Suppressor macrophage (primary cell): ENCODE measurements around the gene MSLN.

Experiments
- DNase-seq, 4 experiments: peaks; one replicate each; pipeline ENCODE4 v3.0.0-alpha.2; 2020 to 2022

MSLN gene

DNA sequence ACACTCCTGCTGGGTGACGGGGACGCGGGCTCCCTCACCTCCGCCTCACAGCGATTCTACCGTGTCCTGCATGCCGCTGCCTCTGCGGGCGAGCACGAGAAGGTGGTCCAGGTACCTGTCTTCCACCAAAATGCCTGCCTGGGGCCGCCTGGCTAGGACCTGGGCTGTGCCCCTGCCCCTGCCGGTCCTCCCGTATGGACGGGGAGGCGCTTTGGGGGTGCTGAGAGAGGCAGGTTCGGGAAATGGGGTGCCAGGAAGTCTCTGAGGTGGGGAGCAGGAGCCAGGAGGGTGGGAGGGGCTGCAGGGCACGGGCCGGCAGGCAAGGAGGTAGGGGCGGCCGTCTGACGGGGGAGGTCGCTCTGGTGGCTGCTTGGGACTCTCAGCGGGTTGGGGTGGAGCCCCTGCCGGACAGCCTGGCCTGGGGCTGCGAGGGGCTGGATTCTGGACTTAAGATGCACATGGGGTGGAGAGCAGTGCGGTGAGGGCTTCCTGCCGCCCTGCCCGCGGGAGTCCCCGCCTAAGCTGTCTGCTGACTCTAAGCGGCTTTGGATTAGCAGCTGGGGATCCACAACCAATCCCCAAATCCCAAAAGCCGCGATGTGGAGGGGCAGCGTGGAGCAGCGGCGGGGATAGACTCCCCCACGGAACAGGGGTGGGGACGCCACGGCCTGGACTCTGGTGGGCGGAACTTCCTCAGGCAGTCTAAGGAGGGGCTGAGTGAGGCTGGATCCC, 33.7 kb downstream of the MSLN start:
- DNase-seq = no peak

DNA sequence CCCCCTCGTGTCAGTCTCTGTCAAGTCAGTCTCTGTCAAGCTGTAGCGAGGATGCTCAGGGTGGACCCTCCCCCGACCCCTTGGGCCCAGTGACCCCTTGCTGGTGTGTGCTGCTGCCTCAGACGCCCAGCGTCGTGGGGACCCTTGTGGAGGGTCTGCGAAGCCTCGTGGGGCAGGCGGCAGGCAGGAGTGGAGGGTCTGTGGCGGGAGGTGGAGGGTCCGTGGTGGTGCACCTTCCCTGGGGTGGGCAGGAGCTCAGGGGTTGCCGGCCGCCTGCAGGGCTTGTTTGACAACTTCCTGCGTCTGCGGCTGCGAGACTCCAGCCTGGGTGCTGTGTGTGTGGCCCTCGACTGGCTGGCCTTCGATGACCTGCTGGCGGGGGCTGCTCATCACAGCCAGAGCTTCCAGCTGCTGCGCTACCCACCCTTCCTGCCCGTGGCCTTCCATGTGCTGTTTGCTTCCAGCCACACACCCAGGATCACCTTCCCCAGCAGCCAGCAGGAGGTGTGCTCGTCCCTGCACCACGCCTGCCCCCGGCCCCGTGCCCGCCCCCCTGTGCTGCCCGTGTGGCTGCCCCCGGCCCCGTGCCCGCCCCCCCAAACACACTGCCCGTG, 34.4 kb downstream of the MSLN start:
- no peak for DNase-seq

DNA sequence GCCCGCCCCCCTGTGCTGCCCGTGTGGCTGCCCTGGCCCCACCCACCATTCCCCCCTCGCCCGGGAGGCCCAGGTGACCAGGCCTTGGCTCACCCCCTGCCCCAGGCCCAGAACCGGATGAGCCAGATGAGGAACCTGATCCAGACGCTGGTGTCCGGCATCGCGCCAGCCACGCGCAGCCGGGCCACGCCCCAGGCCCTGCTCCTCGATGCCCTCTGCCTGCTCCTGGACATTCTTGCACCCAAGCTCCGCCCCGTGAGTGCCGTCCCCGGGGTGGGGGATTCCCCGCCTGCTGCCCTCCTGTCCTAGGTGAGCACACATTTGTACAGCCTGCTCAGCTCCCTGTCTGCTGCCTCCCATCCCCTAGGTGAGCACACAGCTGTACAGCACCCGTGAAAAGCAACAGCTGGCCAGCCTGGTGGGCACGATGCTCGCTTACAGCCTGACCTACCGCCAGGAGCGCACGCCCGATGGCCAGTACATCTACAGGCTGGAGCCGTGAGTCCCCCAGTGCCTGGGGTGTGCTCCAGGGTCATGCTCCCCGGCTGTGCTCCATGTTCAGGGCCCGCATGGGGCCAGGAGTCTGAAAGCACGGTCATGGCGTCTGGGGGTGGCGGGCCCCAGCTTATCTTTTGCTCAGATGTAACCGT, 35.2 kb downstream of the MSLN start:
- no peak for DNase-seq

DNA sequence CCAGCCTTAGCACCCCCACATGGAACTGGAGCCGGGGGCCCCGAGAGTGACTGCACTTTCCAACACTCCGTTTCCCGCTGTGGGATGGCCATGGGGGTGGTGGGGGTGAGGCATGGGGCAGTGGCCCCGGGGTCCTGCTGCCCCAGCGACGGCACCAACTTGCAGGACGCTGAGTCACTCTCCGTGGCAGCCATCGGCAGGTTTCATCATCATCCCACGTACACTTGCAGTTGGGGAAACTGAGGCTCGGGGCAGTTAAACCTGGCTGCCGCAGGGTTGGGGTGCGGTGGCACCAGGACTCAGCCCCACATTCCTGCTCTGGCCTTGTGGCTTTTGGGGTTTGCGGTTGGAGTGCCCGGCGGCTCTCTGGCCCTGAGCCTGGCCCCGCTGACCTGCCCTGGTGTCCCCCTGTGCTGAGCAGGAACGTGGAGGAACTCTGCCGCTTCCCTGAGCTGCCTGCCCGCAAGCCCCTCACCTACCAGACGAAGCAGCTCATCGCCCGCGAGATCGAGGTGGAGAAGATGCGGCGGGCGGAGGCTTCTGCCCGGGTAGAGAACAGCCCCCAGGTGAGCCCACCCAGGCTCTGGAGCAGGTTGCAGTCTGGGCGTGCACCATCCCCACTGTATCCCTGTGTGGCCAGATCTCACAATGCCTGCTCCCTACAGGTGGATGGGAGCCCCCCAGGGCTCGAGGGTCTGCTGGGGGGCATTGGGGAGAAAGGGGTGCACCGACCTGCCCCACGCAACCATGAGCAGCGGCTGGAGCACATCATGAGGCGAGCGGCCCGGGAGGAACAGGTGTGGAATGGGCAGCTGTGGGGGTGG, 36.0 kb downstream of the MSLN start:
- DNase-seq = no peak

DNA sequence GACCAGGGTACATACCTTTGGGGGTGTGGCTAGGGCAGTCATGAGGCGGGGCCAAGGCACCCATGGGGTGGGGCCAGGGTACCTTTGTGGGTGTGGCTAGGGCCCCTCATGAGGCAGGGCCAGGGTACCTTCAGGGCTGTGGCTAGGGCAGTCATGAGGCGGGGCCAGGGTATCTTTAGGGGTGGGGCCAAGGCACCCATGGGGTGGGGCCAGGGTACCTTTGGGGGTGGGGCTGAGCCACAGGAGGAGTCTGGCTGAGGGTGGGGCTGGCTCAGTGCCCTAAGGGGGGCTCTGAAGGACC, 36.5 kb downstream of the MSLN start:
- DNase-seq = no peak

DNA sequence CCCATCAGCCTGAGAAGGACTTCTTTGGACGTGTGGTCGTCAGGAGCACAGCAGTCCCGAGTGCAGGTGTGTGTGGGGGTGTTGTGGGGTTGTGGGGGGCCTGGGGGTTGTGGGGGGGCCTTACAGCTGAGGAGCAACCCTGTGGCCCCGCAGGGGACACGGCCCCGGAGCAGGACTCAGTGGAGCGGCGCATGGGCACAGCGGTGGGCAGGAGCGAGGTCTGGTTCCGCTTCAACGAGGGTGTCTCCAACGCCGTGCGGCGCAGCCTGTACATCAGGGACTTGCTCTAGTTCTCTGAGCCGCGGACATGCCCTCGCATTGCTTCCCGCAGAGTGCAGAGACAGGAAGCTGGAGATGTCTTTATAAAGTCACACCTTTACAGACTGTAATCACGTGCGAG, 37.2 kb downstream of the MSLN start:
- no peak for DNase-seq

DNA sequence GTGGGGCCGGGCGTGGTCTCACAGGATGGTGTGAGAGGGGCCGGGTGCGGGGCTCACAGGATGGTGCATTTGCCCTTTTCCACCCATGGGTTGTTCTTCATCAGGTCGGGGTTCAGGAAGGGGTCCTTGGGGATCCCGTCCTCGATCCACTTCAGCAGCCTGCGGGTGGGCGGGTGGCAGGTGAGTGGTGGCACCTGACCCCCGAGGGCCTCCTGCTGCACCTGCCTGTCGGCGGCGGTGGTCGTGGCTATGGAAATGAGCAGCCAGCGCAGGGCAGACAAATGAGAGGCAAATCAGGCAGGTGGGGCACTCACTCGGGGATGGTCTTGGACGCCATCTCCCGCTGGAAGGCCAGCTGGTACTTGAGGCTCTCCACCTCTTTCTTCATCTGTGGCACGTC, 38.1 kb downstream of the MSLN start:
- DNase-seq = no peak

DNA sequence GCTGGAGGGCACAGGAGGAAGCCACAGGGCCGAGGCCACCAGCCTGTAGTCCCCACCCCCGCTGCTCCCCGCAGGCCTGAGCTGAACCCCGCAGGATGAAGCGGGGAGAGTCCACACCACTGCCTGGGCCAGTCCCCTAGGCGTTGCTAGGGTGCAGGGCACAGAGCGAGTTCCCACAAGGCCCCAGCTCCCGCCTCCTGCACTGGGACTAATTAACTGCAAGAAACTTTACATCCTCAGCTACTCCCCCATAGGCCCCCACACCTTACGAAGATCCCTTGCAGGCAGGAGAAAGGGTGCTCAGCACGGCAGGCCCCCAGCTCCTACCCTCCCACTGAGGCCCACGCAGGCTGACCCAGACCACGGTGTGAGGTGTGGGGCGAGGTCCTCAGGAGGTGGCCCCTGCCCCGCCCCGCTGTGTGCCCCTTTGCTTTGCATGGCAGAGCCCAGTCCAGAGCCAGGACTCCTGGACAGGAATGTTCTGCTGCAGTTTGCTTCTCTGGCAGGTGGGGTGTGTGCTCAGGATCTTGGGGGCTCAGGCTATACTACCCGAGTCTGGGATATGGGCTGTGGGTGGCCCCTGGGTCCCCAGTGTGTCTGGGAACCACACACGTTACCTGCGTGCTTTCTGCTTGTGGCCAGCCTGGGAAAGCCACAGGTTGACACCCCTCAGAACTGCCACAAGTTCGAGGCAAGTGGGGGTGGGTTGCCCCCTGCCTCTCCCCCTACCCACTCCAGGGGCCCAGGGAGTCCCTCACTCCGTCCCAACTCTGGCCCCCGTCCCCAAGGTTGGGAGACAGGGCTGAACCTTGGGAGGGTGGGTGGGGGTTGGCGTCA, 38.8 kb downstream of the MSLN start:
- no peak for DNase-seq

DNA sequence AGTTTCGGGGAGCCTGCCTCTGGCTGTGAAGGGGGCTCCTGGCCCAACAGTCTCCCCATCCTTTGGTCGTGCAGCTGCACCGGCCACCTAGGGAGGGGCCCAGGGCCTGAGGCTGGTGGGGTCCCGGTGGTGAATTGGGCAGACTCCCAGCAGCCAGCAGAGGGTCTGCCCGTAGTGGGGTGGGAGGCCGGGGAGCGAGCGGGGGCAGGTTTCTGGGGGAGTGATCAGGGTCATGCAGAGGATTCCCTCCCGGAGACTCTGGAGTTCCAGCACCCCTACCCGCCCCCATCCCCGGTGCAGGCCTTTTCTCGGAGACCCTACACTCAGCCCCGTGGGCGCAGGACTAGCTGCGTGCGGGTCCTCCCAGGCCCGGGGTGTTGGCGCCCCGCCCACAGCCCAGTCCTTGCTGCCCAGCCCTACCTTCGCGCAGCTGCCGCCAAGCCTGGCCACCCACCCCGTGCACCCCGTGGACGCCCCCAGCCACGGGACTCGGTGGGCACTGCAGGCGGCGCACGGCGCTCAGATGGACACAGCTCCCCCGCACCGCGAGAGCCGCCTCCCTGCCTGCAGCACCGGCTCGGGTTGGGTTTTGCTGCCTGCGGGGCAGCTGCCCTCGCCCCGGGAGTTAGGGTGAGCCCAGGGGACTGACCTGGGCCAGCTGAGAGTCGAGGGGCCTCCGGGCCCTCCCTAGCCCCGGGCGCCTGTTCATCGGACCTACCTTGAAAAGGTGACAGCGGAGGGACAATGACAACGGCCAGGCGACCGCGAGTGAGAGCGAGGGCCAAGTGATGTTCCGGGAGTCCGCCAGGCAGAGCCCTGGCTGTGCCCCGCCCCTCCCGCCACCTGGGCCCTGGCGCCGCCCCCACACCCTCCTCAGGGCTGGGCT, 39.7 kb downstream of the MSLN start, which contains the start of gene GNG13:
TSS of gene GNG13 (minus strand) at position 787 of the 886 bp plus-strand sequence. CDS start 1,657 bp downstream, outside the sequence.
- no peak for DNase-seq

DNA sequence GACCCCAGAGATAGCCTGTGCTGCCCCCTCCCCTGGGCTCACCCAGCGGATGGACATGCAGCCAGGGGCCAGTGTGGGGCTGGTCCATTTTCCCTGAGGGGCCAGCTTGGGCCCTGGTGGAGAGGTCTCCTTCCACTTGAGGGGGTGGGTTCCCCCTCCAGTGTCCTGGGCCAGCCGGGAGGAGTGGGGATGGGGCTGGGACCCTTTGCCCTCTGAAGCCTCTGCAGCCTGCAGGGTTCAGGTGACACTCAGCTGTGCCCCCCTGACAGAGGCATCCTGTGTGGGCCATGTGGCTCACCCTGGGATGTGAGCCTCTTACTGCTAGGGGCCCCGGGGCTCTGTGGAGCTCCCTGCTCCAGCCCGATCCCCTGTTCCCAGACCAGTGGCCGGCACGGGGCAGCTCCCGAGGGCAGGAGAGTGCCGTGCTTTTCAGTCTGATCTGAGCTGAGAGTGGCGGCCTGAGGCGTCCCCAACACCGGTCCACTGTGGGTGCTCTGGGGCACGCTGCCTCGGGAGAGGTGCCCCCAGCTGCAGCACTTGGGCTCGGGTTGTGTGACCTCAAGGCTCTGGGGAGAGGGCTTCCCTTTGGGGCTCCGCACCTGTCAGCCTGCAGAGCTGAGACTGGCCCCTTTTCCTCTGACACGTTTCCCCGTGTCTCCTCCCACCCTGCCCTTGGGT, 40.4 kb downstream of the MSLN start:
- DNase-seq = no peak

DNA sequence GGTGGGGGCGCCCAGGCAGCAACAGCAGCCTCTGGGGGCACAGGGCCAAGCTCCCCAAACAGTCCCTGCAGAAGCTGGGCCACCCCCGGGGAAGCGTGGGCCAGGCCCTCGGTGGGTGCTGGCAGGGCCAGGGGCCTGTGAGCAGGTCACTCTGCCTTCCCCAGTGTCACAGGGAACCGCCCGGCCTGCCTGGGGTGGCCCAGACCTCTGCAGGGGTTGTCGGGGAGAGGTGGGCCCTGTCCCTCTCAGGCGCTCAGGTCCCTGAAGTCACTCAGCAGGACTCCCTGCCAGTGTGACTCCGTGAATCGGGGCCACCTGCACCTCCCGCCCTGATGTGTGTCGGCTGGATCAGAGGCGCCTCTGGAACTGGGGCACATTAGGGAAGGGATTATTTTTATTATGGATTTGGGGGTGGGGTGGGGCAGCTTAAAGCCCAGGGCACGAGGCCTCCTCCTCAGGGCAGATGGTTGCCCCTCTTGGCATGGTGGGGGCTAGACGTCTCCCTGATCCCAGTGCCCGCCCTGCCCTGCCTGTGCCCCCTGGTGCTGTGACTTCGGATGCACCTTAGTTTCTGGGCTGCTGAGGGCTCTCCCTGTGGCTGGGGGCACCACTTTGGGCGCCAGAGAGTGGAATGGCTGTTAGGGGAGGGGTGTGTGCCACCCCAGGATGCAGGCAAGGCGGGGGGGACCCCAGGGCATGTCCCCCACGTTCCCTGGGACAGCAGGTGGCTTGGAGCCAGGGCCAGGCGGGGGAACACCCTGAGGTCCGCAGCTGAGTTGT, 41.2 kb downstream of the MSLN start:
- no peak for DNase-seq

DNA sequence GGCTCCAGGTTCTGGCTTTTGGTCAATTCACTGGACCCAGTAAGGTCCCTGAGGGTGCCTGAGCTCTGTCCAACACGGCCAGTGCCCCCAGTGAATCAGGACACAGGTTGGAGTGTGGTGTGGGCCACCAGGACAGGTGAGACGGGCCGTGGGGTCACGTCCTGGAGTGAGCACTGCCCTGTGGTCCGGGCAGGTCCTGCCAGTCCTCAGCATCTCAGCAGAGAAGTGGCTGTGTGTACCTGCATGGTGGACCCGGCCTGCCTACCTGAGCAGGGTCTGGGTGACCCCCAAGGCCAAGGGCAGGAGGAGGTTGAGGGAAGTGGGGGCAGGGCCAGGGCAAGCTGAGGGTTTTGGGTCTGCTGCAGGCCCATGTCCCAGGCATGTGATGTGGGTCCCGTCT, 41.9 kb downstream of the MSLN start:
- no peak for DNase-seq

DNA sequence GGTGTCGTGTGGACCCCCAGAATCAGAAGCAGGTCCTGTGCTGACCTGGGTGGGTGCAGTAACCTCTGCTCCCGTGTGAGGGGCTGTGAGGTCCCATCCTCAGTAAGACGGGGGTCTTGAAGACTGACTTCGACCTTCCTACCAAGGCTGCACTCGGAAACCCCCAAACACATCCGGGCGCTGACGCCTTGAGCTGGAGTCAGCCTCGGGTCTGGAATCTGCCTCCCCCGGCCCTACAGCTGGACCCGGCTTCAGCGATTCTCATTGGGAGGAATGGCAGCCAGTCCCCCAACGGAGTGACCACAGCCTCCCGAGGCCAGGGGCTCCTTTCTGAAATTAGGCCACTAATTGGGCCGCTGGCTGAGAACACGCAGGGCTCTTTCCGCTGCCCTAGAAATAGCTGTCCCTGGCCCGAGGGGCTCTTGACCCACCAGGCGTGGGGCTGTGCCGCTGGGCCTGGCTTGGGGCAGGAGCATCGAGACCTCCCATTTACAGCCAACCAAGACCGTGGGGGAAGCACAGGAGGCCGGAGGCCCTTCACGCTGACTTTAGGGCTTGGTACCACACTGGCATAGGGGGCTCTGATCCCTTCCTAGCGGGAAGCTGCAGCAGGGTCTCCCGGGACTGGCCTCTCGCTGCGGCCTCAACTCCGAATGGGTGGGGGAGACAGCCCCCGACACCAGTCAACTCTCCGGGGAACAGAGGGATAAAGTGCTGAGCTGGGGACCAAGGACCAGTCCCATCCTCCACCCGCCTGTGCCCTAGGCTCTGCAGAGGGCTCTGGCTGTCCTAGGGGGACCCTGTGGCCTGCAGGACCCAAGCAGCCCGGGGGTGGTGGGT, 42.6 kb downstream of the MSLN start:
- DNase-seq = no peak

DNA sequence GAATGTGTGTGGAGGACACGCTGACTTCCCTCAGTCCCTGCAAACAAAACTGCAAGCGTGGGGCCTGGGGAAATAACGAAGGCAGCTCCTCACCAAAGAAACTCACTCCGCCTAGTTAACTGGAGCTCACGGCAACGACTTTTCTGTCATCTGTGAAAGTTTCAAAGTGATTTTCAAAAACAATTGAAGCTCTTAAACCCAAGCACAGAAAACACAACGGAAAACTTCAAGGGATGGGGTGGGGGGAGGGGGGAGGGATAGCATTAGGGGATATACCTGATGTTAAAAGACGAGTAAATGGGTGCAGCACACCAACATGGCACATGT, 43.2 kb downstream of the MSLN start:
- DNase-seq = no peak

DNA sequence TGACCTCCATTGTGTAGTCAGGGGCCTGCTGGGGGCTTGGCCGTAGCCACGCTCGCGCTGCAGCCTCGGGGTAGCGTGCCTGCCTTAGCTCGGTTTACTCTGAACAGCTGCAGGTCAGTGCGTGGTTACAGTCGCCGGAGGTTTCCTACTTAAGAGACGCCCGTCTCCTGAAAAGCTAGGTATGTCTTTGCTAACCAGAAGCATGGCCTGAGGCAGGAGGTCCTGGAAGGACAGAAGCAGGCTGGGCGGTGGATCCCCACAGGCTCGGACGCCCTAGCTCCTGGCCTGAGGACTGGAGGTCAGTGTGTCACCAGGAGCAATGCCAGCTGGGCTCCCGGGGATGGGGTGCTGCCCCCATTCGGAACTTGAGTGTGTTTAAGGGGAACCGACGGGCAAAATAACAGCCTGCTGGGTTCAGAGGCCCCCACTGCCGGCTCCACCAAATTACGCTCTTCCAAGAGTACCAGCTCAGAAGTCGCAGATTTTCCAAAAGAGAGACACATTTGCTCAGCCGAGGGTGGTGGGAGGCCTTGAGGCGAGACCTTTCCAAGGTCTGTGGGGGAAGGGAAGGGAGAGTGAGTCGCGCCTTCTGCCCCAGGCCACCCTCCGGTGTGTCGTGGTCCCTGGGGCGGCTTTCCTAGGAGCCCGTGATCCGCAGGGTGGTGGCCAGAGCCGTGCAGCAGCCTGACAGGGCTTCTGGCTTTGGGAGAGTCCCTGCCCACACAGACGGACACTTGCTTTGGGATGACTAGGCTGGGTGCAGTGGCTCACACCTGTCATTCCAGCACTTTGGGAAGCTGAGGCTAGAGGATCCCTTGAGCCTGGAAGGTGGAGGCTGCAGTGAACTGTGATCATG, 43.9 kb downstream of the MSLN start:
- DNase-seq = no peak

DNA sequence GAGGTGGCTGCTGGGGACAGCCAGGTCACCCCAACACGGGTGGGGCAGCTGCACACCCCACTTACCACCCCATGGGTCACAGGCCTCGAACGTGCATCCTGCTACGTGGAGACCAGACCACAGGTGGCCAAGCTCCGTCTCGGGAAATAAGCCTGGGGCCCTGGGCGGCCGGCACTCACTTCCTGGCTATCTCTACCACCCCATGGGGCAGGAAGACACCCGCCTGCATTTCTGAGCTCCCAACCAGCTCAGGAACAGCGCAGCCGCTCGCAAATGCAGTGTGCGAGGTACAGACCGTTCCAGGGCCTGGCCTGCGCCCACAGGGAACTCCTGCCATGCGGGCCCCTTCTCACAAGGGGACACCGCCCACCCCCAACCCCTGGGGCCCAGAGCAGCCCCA, 44.9 kb downstream of the MSLN start:
- no peak for DNase-seq

DNA sequence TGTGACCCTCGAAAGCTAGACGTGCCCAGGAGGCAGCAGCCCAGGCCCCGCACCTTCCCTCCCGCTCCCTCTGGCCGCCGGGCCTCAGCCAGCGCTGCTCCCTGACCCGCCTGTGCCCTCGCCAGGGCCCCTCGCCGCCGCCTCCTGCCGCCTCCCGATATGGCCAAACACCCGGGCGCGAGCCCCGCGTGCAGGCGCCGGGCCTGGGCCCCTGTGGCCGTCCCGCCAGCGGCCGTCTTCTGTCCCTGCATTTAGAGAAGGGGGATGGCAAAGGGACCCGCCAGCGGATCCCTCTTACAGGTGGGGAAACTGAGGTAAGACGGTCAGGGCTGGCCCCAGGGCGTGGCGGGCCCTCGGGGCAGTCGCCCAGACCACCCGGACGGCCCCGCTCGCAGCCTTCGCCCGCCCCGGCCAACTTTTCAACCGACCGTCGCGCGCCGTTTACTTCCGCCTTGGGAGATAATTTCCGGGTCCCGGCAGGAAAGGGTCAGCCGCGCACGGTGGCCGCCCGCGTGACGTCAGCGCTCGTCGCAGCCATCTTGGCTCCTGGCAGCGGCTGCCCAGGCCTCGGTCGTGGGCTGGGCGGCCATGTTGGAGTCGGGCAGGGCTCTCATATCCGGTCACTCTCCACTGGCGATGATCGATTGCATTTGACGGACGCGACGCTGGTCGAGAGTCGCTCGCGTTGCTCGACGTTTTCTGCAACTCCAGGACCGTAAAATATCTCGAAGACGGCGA, 47.0 kb downstream of the MSLN start:
- peak; percentile 94 to 97 (median 96) for DNase-seq

DNA sequence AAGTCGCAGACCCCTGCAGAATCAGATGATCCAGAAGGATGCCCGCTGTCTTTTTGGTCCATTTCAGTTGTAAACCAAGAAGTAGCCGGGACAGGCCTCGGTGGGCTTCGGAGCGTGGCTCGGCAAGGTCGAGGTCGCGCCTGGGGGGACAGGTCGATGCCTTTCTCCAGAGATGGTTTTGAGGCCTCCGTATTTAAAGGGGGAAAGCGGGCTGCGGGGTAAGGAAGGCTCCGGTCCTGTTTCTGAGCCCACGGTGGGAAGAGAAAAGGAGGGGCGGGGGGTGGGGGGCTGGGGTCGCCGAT, 47.5 kb downstream of the MSLN start:
- DNase-seq = no peak
